Pancreas (tissue), 10 donors: Measurements from ENCODE around the gene CELA2B. TPM values are rescaled to one million over a fixed set of nuclear protein-coding genes. Genes with fewer than 3 reads are reported as not detected.
A peak's percentile ranks its signal among the peaks of the same experiment; 100 is the strongest.
"Not testable (repeated sequence)": the region's sequence is repeated elsewhere in the genome, so short reads cannot be mapped to it uniquely, and the experiment has no call there.

Experiments
- ATAC-seq, 4 donors: fragments of 200-7000 bp; cut with Tn5 transposase; one replicate each; pipeline versions ENCODE4 v1.8.0 to v1.9.1; 2020; ENCODE audit warnings: mild to moderate bottlenecking in 4 of 4, moderate library complexity in 4 of 4
- DNase-seq, 6 donors: peaks; one replicate each; pipeline ENCODE4 v3.0.0-alpha.2; 2020
- FAIRE-seq: peaks from 2 replicates; lab custom pipeline; 2012; peaks lifted over from hg19 to GRCh38; lab: Jason Lieb, UNC
- H3K27ac ChIP-seq, 4 donors: fragments of 200-600 bp; sonication (generic); 1 replicate in 3 of 4; 2 replicates in 1 of 4; pipeline versions ENCODE4 v1.5.0 to v1.8.0; 2020
- H3K27me3 ChIP-seq, 4 donors: fragments of 200-600 bp; one replicate each; pipeline ENCODE4 v1.8.0; 2021
- H3K36me3 ChIP-seq, 3 donors: fragments of 200-600 bp; sonication (generic) in 1 of 3; one replicate each; pipeline versions ENCODE4 v1.5.0 to v1.8.0; 2020 to 2021
- H3K4me1 ChIP-seq, 3 donors: fragments of 200-600 bp; one replicate each; pipeline ENCODE4 v1.8.0; 2021
- H3K4me3 ChIP-seq, 4 donors: fragments of 200-600 bp; sonication (generic) in 2 of 4; one replicate each; pipeline versions ENCODE4 v1.5.0 to v1.8.0; 2020 to 2021
- H3K9me3 ChIP-seq, 4 donors: fragments of 200-600 bp; one replicate each; pipeline ENCODE4 v1.8.0; 2021
- CTCF ChIP-seq, 4 donors: fragments of 200-600 bp; sonication (generic) in 3 of 4; IDR thresholded peaks; one replicate each; pipeline versions ENCODE4 v1.5.0 to v1.8.0; 2021; ENCODE audit warnings: antibody characterized with exemption in 4 of 4
- WGBS, 2 donors: extraction: QIAGEN DNeasy Blood & Tissue Kit; methylation state at CpG; one replicate each; pipeline ENCODE4 v1.1.7; 2013; 5-methylcytosine and 5-hydroxymethylcytosine counted together
- intact Hi-C, 3 donors: fragments of 100-400 bp; cut with DNase I; formaldehyde crosslinking; loops; one replicate each; pipeline versions ENCODE4 v1.11.1 to v1.14.2; 2022
- polyA plus RNA-seq, 2 donors: library from polyadenylated mRNA; stranded (reverse); fragments of 200-250 nt; gene quantifications; one replicate each; pipeline ENCODE4 v1.2.3, GENCODE V29; 2013
- total RNA-seq, 6 donors: library from RNA; stranded (reverse); fragmentation: NEBNext Ultra II Directional in 4 of 6; extraction: Animal tissue kit (Norgen Biotek cat#: 25700) in 4 of 6; gene quantifications; one replicate each; pipeline versions ENCODE4 v1.2.1 to v1.2.4, GENCODE V29; 2021 to 2023
- donor health status: healthy with polysubstance abuse.
- donor health status: DM: no; HTN: no; CAD: no; lungs with moderate emphysema.
- donor health status: DM: no; HTN: no; CAD: no.
- donor health status: control.
- donor health status: control.
- donor health status: Bipolar disorder and iron deficiency.
- donor health status: DM: yes; HTN: yes; CAD: no.
- donor health status: DM: no; HTN: no; CAD: no.
- donor health status: DM: no; HTN: no; CAD: no.
- donor health status: DM: yes; HTN: yes; CAD: no.

The CELA2B gene
- total and polyA plus RNA-seq, 8 donors = 186 to 2,290 (median 558) TPM

GRCh38 chr1:15489052-15489736, 13.3 kb downstream of the CELA2B start:
- Histone ChIP-seq H3K27ac (peak overlapping the region; percentile 24 to 74 (median 40)), H3K4me3 (no peak overlapping the region), H3K36me3 (peaks cover 0 to 24% (median 0%) of the 10 kb centered on the region in 3 donors), H3K9me3 (no peaks in the 10 kb centered on the region), H3K27me3 (no peaks in the 10 kb centered on the region), H3K4me1 (peaks cover 0 to 9% (median 5%) of the 10 kb centered on the region in 3 donors)
- WGBS, 2 donors = 34 to 47% methylated on average over 11 to 13 of the region's 13 CpGs
- intact Hi-C loops = no loop called here
- peak; percentile 18 to 75 (median 68) for ATAC-seq
- no peak for FAIRE-seq
- DNase-seq = peak in 1 of 6 donors; percentile 59
- no peak for TF ChIP-seq CTCF (IDR thresholded peaks at IDR 0.05)

DNA sequence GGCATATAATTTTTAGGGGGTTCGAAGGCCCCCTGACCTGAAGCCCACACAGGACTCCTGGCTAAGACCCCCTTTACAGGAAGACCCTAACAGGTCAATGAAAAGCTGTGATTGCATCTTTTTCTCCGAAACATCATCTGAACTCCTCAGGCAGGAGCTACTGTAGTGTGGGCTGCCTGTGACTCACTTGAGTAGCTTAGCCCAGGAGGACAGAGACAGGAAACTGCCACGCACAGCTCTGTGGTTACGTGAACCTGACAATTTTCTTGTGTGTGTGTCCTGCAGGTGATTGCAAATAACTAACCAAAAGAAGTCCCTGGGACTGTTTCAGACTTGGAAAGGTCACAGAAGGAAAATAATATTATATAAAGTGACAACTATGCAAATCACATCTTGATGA, 15.1 kb downstream of the CELA2B start:
- H3K36me3 ChIP-seq = peaks cover 0 to 19% (median 0%) of the 10 kb centered on the region in 3 donors
- H3K4me3 ChIP-seq, H3K9me3 ChIP-seq, H3K27ac ChIP-seq, H3K27me3 ChIP-seq, ATAC-seq, H3K4me1 ChIP-seq, intact Hi-C loops, FAIRE-seq, DNase-seq: not testable (repeated sequence)
- 90 to 91% methylated on average over 4 of the region's 4 CpGs for WGBS, 2 donors

DNA sequence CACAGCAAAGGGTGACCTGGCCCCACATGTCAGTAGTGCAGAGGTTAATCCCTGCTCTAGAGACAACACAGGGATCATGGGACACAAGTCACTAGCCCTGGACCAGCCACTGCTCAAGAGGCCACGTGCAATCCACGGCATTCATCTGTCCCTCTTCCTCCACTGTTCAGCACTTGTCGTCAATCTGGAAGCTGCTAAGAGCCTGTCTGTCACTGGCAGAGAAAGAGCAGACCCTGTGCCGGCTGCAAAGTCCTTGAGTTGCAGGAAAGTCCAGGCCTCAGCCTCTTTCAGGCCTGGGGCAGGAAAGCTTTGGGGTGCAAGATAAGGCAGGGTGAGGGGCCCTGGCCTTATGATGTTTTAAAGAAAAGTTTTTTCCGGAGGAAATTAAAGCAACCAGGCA, 16.7 kb downstream of the CELA2B start:
- H3K4me3 ChIP-seq = no peak overlapping the region
- no peak overlapping the region for H3K27ac ChIP-seq
- H3K27me3 ChIP-seq = no peaks in the 10 kb centered on the region
- ATAC-seq (no peak), DNase-seq (no peak), FAIRE-seq (no peak)
- WGBS, 2 donors = 42 to 44% methylated on average over 5 of the region's 5 CpGs
- H3K4me1 ChIP-seq = peaks cover 0 to 9% (median 5%) of the 10 kb centered on the region in 3 donors
- no peak for TF ChIP-seq CTCF (IDR thresholded peaks at IDR 0.05)
- H3K9me3 ChIP-seq = no peaks in the 10 kb centered on the region
- intact Hi-C loops = no loop called here
- peaks cover 0 to 8% (median 0%) of the 10 kb centered on the region in 3 donors for H3K36me3 ChIP-seq

GRCh38 chr1:15493869-15494390, 18.0 kb downstream of the CELA2B start:
- Histone ChIP-seq H3K4me1 (peaks cover 0 to 5% (median 0%) of the 10 kb centered on the region in 3 donors), H3K4me3 (no peak overlapping the region), H3K36me3 (peaks cover 0 to 8% (median 0%) of the 10 kb centered on the region in 3 donors), H3K9me3 (no peaks in the 10 kb centered on the region), H3K27ac (peak overlapping the region in 1 of 4 donors; percentile 2), H3K27me3 (no peaks in the 10 kb centered on the region)
- intact Hi-C loops = no loop called here
- no peak for TF ChIP-seq CTCF (IDR thresholded peaks at IDR 0.05)
- 58 to 62% methylated on average over 9 of the region's 9 CpGs for WGBS, 2 donors
- DNase-seq = no peak
- FAIRE-seq = no peak
- peak in 1 of 4 donors; percentile 8 for ATAC-seq

- Histone ChIP-seq H3K4me3 (no peak overlapping the region), H3K27ac (no peak overlapping the region), H3K9me3 (no peaks in the 10 kb centered on the region), H3K27me3 (no peaks in the 10 kb centered on the region), H3K4me1 (peaks cover 0 to 8% (median 0%) of the 10 kb centered on the region in 3 donors), H3K36me3 (peaks cover 0 to 6% (median under 1%) of the 10 kb centered on the region in 3 donors)
- ATAC-seq (no peak), DNase-seq (no peak), FAIRE-seq (no peak)
- WGBS, 2 donors = 75% methylated on average over 19 of the region's 19 CpGs
- intact Hi-C loops = loop anchor here in 1 of 3 donors (10.0 kb wide), 1 partner anchor 186 kb away; no protein-coding TSS in a partner anchor
- TF ChIP-seq CTCF (IDR thresholded peaks at IDR 0.05) = no peak
These were observed 24.6 kb downstream of the CELA2B start for GRCh38 chr1:15500184-15501178.
